Stimulated activated naive CD8-positive, alpha-beta T cell treated with anti-CD3 and anti-CD28 coated beads, Interleukin-15, Interleukin-2, amounts not matched to agents 100 ng/mL and 50 ng/mL, for 24 hours (primary cell): ENCODE results near the gene KRTAP5-4.

Experiments
- H3K27ac Mint-ChIP-seq: one replicate; pipeline ENCODE4 v1.8.0; 2021; ENCODE audit warnings: mild to moderate bottlenecking, mixed read lengths
- H3K27me3 Mint-ChIP-seq: one replicate; pipeline ENCODE4 v1.8.0; 2021; ENCODE audit warnings: mixed read lengths
- H3K36me3 Mint-ChIP-seq: one replicate; pipeline ENCODE4 v1.8.0; 2021; ENCODE audit warnings: low read depth, mixed read lengths
- H3K4me1 Mint-ChIP-seq: one replicate; pipeline ENCODE4 v1.8.0; 2021; ENCODE audit warnings: low read depth, mixed read lengths
- H3K4me3 Mint-ChIP-seq: one replicate; pipeline ENCODE4 v1.8.0; 2021; ENCODE audit warnings: mild to moderate bottlenecking, mixed read lengths
- H3K9me3 Mint-ChIP-seq: one replicate; pipeline ENCODE4 v1.8.0; 2021; ENCODE audit warnings: mixed read lengths

The KRTAP5-4 gene

GRCh38 chr11:1656061-1656441, 34.1 kb upstream of the KRTAP5-4 start:
- no peaks in the 10 kb centered on the region for H3K9me3 Mint-ChIP-seq
- no peaks in the 10 kb centered on the region for H3K36me3 Mint-ChIP-seq
- H3K27ac Mint-ChIP-seq: no peak overlapping the region
- H3K4me1 Mint-ChIP-seq: peaks cover 10% of the 10 kb centered on the region
- no peak overlapping the region for H3K4me3 Mint-ChIP-seq
- H3K27me3 Mint-ChIP-seq: peaks cover 43% of the 10 kb centered on the region

- Mint-ChIP-seq H3K27me3 (peaks cover 43% of the 10 kb centered on the region), H3K4me3 (no peak overlapping the region), H3K36me3 (no peaks in the 10 kb centered on the region), H3K9me3 (no peaks in the 10 kb centered on the region), H3K27ac (no peak overlapping the region), H3K4me1 (peaks cover 10% of the 10 kb centered on the region)
Measured at GRCh38 chr11:1655168-1656060, 33.5 kb upstream of the KRTAP5-4 start.

GRCh38 chr11:1654388-1655167, 32.6 kb upstream of the KRTAP5-4 start:
- no peak overlapping the region for H3K4me3 Mint-ChIP-seq
- H3K4me1 Mint-ChIP-seq: peaks cover 6% of the 10 kb centered on the region
- no peaks in the 10 kb centered on the region for H3K9me3 Mint-ChIP-seq
- H3K27ac Mint-ChIP-seq: no peak overlapping the region
- H3K36me3 Mint-ChIP-seq: no peaks in the 10 kb centered on the region
- peaks cover 35% of the 10 kb centered on the region for H3K27me3 Mint-ChIP-seq

GRCh38 chr11:1653541-1654387, 31.8 kb upstream of the KRTAP5-4 start:
- Mint-ChIP-seq H3K27me3 (peaks cover 29% of the 10 kb centered on the region), H3K27ac (no peak overlapping the region)

GRCh38 chr11:1652771-1653540, 31.0 kb upstream of the KRTAP5-4 start:
- Mint-ChIP-seq H3K9me3 (no peaks in the 10 kb centered on the region), H3K4me3 (no peak overlapping the region), H3K27ac (no peak overlapping the region), H3K4me1 (no peaks in the 10 kb centered on the region), H3K36me3 (no peaks in the 10 kb centered on the region), H3K27me3 (peaks cover 23% of the 10 kb centered on the region)

More at GRCh38 chr11:1653541-1654387, 31.8 kb upstream of the KRTAP5-4 start:
- Mint-ChIP-seq H3K36me3 (no peaks in the 10 kb centered on the region), H3K9me3 (no peaks in the 10 kb centered on the region), H3K4me1 (no peaks in the 10 kb centered on the region), H3K4me3 (no peak overlapping the region)

- Mint-ChIP-seq H3K36me3 (no peaks in the 10 kb centered on the region), H3K4me3 (no peak overlapping the region), H3K27me3 (peaks cover 20% of the 10 kb centered on the region), H3K27ac (no peak overlapping the region), H3K4me1 (no peaks in the 10 kb centered on the region), H3K9me3 (no peaks in the 10 kb centered on the region)
Measured at GRCh38 chr11:1652442-1652770, 30.5 kb upstream of the KRTAP5-4 start.

GRCh38 chr11:1652026-1652425, 30.1 kb upstream of the KRTAP5-4 start:
- Mint-ChIP-seq H3K27me3 (peaks cover 24% of the 10 kb centered on the region), H3K36me3 (no peaks in the 10 kb centered on the region), H3K27ac (no peak overlapping the region), H3K4me3 (no peak overlapping the region), H3K4me1 (no peaks in the 10 kb centered on the region), H3K9me3 (no peaks in the 10 kb centered on the region)

GRCh38 chr11:1651411-1651980, 29.6 kb upstream of the KRTAP5-4 start:
- Mint-ChIP-seq H3K9me3 (no peaks in the 10 kb centered on the region), H3K27ac (no peak overlapping the region), H3K36me3 (no peaks in the 10 kb centered on the region), H3K27me3 (peaks cover 24% of the 10 kb centered on the region), H3K4me3 (no peak overlapping the region), H3K4me1 (no peaks in the 10 kb centered on the region)

GRCh38 chr11:1650918-1651262, 29.0 kb upstream of the KRTAP5-4 start:
- Mint-ChIP-seq H3K4me1 (no peaks in the 10 kb centered on the region), H3K27ac (no peak overlapping the region), H3K27me3 (peaks cover 24% of the 10 kb centered on the region), H3K36me3 (no peaks in the 10 kb centered on the region), H3K9me3 (no peaks in the 10 kb centered on the region), H3K4me3 (no peak overlapping the region)

GRCh38 chr11:1650034-1650917, 28.3 kb upstream of the KRTAP5-4 start:
- peaks cover 20% of the 10 kb centered on the region for H3K27me3 Mint-ChIP-seq
- H3K36me3 Mint-ChIP-seq: no peaks in the 10 kb centered on the region
- H3K4me1 Mint-ChIP-seq: no peaks in the 10 kb centered on the region
- H3K4me3 Mint-ChIP-seq: no peak overlapping the region
- no peaks in the 10 kb centered on the region for H3K9me3 Mint-ChIP-seq
- no peak overlapping the region for H3K27ac Mint-ChIP-seq

- H3K4me3 Mint-ChIP-seq: no peak overlapping the region
- no peaks in the 10 kb centered on the region for H3K9me3 Mint-ChIP-seq
- no peaks in the 10 kb centered on the region for H3K4me1 Mint-ChIP-seq
- H3K36me3 Mint-ChIP-seq: no peaks in the 10 kb centered on the region
- H3K27ac Mint-ChIP-seq: no peak overlapping the region
- H3K27me3 Mint-ChIP-seq: peaks cover 12% of the 10 kb centered on the region
Measured at GRCh38 chr11:1648653-1649420, 26.9 kb upstream of the KRTAP5-4 start.

GRCh38 chr11:1647901-1648652, 26.1 kb upstream of the KRTAP5-4 start:
- H3K9me3 Mint-ChIP-seq: no peaks in the 10 kb centered on the region
- no peaks in the 10 kb centered on the region for H3K4me1 Mint-ChIP-seq
- H3K27me3 Mint-ChIP-seq: peaks cover 11% of the 10 kb centered on the region
- H3K4me3 Mint-ChIP-seq: no peak overlapping the region
- peak overlapping the region; percentile 63 for H3K27ac Mint-ChIP-seq
- H3K36me3 Mint-ChIP-seq: no peaks in the 10 kb centered on the region
